PC-3 (cell line): ENCODE data around the gene BIRC5. TPM values are rescaled to one million over a fixed set of nuclear protein-coding genes. Genes with fewer than 3 reads are reported as not detected.
A peak's percentile ranks its signal among the peaks of the same experiment; 100 is the strongest.
"Not testable (repeated sequence)": the region's sequence is repeated elsewhere in the genome, so short reads cannot be mapped to it uniquely, and the experiment has no call there.

Source experiments
- ATAC-seq: fragments of 200-7000 bp; cut with Tn5 transposase; 2 replicates; pipeline ENCODE4 v1.9.1; 2020; ENCODE audit warnings: mild to moderate bottlenecking, moderate library complexity
- BruUV-seq: library from RNA; stranded (reverse); fragments of 400-500 nt; replicated peaks from 2 replicates; lab custom pipeline; 2021; lab: Mats Ljungman, UMichigan
- CTCF ChIA-PET: fragments of 300-600 bp; sonication (Branson Sonifier 250); formaldehyde crosslinking; loops from one replicate; lab custom pipeline; 2022; ENCODE audit warnings: antibody characterized with exemption; lab: Charles Lee
- POLR2A ChIA-PET: fragments of 300-600 bp; sonication (Branson Sonifier 250); formaldehyde crosslinking; loops from one replicate; lab custom pipeline; 2022; ENCODE audit warnings: antibody characterized with exemption; ENCODE audit not compliant: unreplicated experiment; lab: Charles Lee
- DNase-seq: peaks from one replicate; pipeline ENCODE4 v3.0.0-alpha.2; 2015
- H2AFZ ChIP-seq: fragments of 300-600 bp; sonication (generic); 2 replicates; pipeline ENCODE4 v1.6.0; 2016; ENCODE audit warnings: antibody characterized with exemption, low read length
- H3F3A ChIP-seq: fragments of 300-600 bp; sonication (generic); one replicate; pipeline ENCODE4 v1.6.0; 2017; ENCODE audit warnings: antibody characterized with exemption, low read length, control low read depth, mild to moderate bottlenecking; ENCODE audit not compliant: unreplicated experiment
- H3K27ac ChIP-seq: fragments of 300-600 bp; sonication (generic); 2 replicates; pipeline ENCODE4 v1.5.1; 2016; ENCODE audit warnings: mild to moderate bottlenecking, low read length
- H3K27me3 ChIP-seq: fragments of 300-600 bp; sonication (generic); 2 replicates; pipeline ENCODE4 v1.6.1; 2016; ENCODE audit warnings: low read length, mixed read lengths
- H3K36me3 ChIP-seq: fragments of 300-600 bp; sonication (generic); 2 replicates; pipeline ENCODE4 v1.6.1; 2016; ENCODE audit warnings: low read depth, mixed run types, low read length, mixed read lengths
- H3K4me1 ChIP-seq: fragments of 300-600 bp; sonication (generic); 2 replicates; pipeline ENCODE4 v1.5.1; 2016; ENCODE audit warnings: low read length; ENCODE audit not compliant: insufficient read depth
- H3K4me2 ChIP-seq: fragments of 300-600 bp; sonication (generic); 2 replicates; pipeline ENCODE4 v1.6.0; 2016; ENCODE audit warnings: low read length
- H3K4me3 ChIP-seq: fragments of 300-600 bp; sonication (generic); 2 replicates; pipeline ENCODE4 v1.5.1; 2016; ENCODE audit warnings: mild to moderate bottlenecking, low read length, mixed read lengths
- H3K79me2 ChIP-seq: fragments of 300-600 bp; sonication (generic); 2 replicates; pipeline ENCODE4 v1.6.1; 2017; ENCODE audit warnings: low read length, mixed read lengths
- H3K9ac ChIP-seq: fragments of 300-600 bp; sonication (generic); 2 replicates; pipeline ENCODE4 v1.6.0; 2016; ENCODE audit warnings: mild to moderate bottlenecking, low read length
- H3K9me2 ChIP-seq: fragments of 300-600 bp; sonication (generic); replicated peaks from 2 replicates; pipeline ENCODE4 v1.6.1; 2016; ENCODE audit warnings: mixed run types, low read length, mixed read lengths
- H3K9me3 ChIP-seq: fragments of 300-600 bp; sonication (generic); 2 replicates; pipeline ENCODE4 v1.6.1; 2016; ENCODE audit warnings: low read length, mixed read lengths
- H4K20me1 ChIP-seq: fragments of 300-600 bp; sonication (generic); 2 replicates; pipeline ENCODE4 v1.6.1; 2016; ENCODE audit warnings: low read length, mixed read lengths
- EZH2 ChIP-seq: fragments of 300-600 bp; sonication (generic); IDR thresholded peaks from one replicate; pipeline ENCODE4 v1.6.1; 2017; ENCODE audit warnings: antibody characterized with exemption, mild to moderate bottlenecking, low read length; ENCODE audit not compliant: unreplicated experiment
- EZH2phosphoT487 ChIP-seq: fragments of 300-600 bp; sonication (generic); IDR thresholded peaks from 2 replicates; pipeline ENCODE4 v1.6.1; 2018; ENCODE audit warnings: mild to moderate bottlenecking, antibody characterized with exemption, low read length, borderline replicate concordance
- intact Hi-C: fragments of 100-400 bp; cut with micrococcal nuclease; formaldehyde crosslinking; loops from 2 replicates; pipeline ENCODE4 v1.9.0; 2023
- total RNA-seq: library from RNA; depleted of rRNA; stranded (reverse); fragments of >200 nt; gene quantifications from 2 replicates; pipeline ENCODE4 v1.2.3, GENCODE V29; 2014
- TF ChIP-seq, protein P1 (sequence below): fragments of 300-600 bp; sonication (generic); conservative IDR thresholded peaks from 2 replicates; pipeline ENCODE4 v1.5.1; 2017; ENCODE audit warnings: antibody characterized with exemption, low read depth, mild to moderate bottlenecking, low read length

BIRC5 gene
- total RNA-seq, 1 experiment from 2014 or later, result 304 TPM

DNA sequence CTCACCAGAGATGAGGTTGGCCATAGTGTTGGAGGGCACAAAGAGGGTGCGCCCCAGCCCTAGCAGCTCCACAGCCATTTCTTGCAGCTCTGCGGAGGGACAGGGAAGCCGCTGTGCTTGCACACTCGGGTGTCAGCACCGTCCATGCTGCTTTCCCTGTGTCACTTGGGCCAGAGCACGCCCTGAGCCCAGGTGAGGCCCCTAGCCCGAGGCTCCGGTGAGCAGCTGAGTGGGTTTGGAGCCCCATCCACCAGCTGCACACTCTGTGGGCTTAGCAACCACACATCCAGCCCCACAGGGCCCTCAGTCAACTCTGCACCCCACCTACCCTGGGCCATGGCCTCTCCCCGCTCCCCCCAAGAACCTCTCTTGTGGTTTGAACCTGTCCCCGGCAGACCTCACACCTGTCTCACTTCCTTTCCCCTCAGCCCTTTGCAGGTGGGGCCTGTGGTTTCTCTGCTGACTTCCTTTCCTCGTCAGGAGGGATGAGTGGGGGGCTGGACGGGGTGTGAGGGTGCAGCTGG is 38.1 kb downstream of the BIRC5 start:
- ChIA-PET CTCF (interaction anchor here (0.9 to 2.0 kb wide), 4 partner anchors 63 to 167 kb away, joined by 3 to 37 read pairs (median 13); no protein-coding TSS in a partner anchor), POLR2A (no interaction called here)
- 0 out of 2 replicates have a peak, but pooled peaks cover 4% of the 10 kb centered on the region for H3K79me2 ChIP-seq
- no peaks in the 10 kb centered on the region for H3K9me2 ChIP-seq
- H3K27ac ChIP-seq, result peak overlapping the region; percentile 75; the same call in 1 of the 2 replicates
- DNase-seq (no peak), ATAC-seq (no peak)
- no peak overlapping the region for H3K9ac ChIP-seq
- no peak for TF ChIP-seq EZH2
- TF ChIP-seq, protein P1, sequence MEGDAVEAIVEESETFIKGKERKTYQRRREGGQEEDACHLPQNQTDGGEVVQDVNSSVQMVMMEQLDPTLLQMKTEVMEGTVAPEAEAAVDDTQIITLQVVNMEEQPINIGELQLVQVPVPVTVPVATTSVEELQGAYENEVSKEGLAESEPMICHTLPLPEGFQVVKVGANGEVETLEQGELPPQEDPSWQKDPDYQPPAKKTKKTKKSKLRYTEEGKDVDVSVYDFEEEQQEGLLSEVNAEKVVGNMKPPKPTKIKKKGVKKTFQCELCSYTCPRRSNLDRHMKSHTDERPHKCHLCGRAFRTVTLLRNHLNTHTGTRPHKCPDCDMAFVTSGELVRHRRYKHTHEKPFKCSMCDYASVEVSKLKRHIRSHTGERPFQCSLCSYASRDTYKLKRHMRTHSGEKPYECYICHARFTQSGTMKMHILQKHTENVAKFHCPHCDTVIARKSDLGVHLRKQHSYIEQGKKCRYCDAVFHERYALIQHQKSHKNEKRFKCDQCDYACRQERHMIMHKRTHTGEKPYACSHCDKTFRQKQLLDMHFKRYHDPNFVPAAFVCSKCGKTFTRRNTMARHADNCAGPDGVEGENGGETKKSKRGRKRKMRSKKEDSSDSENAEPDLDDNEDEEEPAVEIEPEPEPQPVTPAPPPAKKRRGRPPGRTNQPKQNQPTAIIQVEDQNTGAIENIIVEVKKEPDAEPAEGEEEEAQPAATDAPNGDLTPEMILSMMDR, result no peak
- TF ChIP-seq EZH2phosphoT487, result no peak
- intact Hi-C loops, result loop anchor here (5.0 kb wide), 2 partner anchors 65 to 235 kb away; partner anchors contain the start of genes AFMID and TK1
- peaks cover 18% of the 10 kb centered on the region for H3K4me1 ChIP-seq
- H3K36me3 ChIP-seq, result no peaks in the 10 kb centered on the region
- H2AFZ ChIP-seq, result no peak overlapping the region
- H3K4me2 ChIP-seq, result peak overlapping the region; percentile 82
- H4K20me1 ChIP-seq, result no peaks in the 10 kb centered on the region
- no TSS peak for BruUV-seq
- H3K27me3 ChIP-seq, result no peaks in the 10 kb centered on the region
- H3F3A ChIP-seq, result no peaks in the 10 kb centered on the region
- no peaks in the 10 kb centered on the region for H3K9me3 ChIP-seq
- H3K4me3 ChIP-seq, result no peak overlapping the region

DNA sequence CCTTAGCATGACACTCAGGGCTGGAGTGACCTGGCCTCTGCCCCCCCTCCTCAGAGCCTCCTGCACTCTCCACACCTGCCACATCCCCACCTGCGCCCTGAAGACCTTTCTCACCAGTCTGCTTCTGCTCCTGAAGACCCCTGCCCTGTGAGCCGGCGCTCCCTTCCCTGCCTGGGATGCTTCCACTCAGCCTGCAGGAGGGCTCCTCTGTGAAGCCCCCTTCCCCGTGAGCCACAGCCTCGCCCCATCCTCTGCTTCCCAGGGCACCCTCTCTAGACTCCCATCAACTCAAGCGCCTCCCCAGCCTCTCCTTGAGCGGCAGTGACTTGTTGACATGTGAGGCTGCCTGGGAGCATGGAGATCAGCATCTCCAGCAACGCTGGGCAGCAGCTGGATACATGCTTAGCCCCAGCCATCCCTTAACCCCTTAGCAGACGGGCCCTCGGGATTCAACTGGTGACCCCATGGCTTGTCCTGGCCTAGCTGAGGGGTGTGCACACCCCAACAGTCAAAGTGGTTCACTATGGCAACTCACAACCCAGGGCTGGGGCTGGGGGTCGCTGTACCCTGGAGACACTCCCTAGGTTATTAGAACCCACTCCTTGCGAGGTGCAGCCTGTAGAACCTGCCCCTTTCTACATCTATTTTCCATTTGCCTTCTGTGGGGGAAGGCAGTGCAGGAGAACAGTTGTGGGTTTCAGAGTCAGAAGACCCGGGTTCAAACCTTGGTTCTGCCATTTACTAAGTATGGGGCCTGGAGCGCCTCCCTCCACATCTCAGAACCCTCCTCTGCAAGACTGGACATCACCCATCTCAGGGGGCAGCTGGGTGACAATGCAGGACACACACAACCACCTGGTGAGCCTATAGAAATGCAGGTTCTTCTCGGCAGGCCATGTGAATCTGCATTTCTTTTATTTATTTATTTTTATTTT is 38.9 kb downstream of the BIRC5 start:
- Histone ChIP-seq H3K79me2 (0 out of 2 replicates have a peak, but pooled peaks cover 4% of the 10 kb centered on the region), H3K27me3 (no peaks in the 10 kb centered on the region), H2AFZ (no peak overlapping the region), H4K20me1 (no peaks in the 10 kb centered on the region), H3K9me3 (no peaks in the 10 kb centered on the region), H3K4me1 (peaks cover 18% of the 10 kb centered on the region), H3F3A (no peaks in the 10 kb centered on the region), H3K4me3 (no peak overlapping the region), H3K9me2 (no peaks in the 10 kb centered on the region), H3K9ac (no peak overlapping the region), H3K36me3 (no peaks in the 10 kb centered on the region), H3K4me2 (no peak overlapping the region), H3K27ac (no peak overlapping the region)
- intact Hi-C loops, result loop anchor here (5.0 kb wide), 2 partner anchors 66 to 236 kb away; partner anchors contain the start of genes AFMID and TK1
- no TSS peak for BruUV-seq
- POLR2A ChIA-PET, result no interaction called here
- CTCF ChIA-PET, result interaction anchor here (0.6 kb wide), 1 partner anchor 240 kb away, joined by 3 read pairs; no protein-coding TSS in a partner anchor
- DNase-seq (no peak), ATAC-seq (no peak)
- TF ChIP-seq EZH2, result no peak

DNA sequence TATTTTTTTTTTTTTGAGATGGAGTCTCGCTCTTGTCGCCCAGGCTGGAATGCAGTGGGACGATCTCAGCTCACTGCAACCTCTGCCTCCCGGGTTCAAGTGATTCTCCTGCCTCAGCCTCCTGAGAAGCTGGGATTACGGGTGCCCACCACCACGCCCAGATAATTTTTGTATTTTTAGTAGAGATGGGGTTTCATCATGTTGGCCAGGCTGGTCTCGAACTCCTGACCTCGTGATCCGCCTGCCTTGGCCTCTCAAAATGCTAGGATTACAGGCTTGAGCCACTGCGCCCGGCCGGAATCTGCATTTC is 39.5 kb downstream of the BIRC5 start:
- H3K79me2 ChIP-seq, POLR2A ChIA-PET, BruUV-seq, CTCF ChIA-PET, H4K20me1 ChIP-seq, H2AFZ ChIP-seq, H3F3A ChIP-seq, H3K9ac ChIP-seq, H3K27ac ChIP-seq, H3K9me2 ChIP-seq, ATAC-seq, H3K9me3 ChIP-seq, H3K36me3 ChIP-seq, DNase-seq, H3K27me3 ChIP-seq: not testable (repeated sequence)
- peak overlapping the region; percentile 95 for H3K4me3 ChIP-seq
- H3K4me2 ChIP-seq, result peak overlapping the region; percentile 98
- intact Hi-C loops, result loop anchor here (5.0 kb wide), 2 partner anchors 66 to 236 kb away; partner anchors contain the start of genes AFMID and TK1
- peaks cover 18% of the 10 kb centered on the region for H3K4me1 ChIP-seq
